ENCODE measurements around the gene RAMACL.
"Not testable (repeated sequence)": the region's sequence is repeated elsewhere in the genome, so short reads cannot be mapped to it uniquely, and the experiment has no call there.

The RAMACL gene

DNA sequence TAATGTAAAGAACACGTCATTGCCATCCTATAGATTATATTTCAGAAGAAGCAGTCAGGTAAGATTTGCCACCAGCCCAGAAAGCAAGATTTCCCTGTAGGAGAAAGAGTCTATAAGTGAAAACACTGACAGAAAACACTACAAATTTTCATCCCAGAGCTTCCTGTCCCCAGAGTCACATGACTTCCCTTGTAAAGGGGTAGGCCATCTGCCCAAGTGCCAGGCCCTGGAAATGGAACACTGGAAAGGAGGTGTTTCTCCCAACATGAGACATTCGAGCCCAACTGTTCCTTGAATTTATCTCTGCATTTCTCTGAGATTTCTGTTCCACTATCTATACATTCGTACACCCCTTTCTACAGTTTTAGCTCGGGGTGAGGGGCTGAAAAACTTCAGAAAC, 46.9 kb downstream of the RAMACL start:
- TF ChIP-seq, protein P1, sequence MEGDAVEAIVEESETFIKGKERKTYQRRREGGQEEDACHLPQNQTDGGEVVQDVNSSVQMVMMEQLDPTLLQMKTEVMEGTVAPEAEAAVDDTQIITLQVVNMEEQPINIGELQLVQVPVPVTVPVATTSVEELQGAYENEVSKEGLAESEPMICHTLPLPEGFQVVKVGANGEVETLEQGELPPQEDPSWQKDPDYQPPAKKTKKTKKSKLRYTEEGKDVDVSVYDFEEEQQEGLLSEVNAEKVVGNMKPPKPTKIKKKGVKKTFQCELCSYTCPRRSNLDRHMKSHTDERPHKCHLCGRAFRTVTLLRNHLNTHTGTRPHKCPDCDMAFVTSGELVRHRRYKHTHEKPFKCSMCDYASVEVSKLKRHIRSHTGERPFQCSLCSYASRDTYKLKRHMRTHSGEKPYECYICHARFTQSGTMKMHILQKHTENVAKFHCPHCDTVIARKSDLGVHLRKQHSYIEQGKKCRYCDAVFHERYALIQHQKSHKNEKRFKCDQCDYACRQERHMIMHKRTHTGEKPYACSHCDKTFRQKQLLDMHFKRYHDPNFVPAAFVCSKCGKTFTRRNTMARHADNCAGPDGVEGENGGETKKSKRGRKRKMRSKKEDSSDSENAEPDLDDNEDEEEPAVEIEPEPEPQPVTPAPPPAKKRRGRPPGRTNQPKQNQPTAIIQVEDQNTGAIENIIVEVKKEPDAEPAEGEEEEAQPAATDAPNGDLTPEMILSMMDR (conservative IDR thresholded peaks at IDR 0.05), result no peak
- no peak overlapping the region for H3K27ac ChIP-seq

DNA sequence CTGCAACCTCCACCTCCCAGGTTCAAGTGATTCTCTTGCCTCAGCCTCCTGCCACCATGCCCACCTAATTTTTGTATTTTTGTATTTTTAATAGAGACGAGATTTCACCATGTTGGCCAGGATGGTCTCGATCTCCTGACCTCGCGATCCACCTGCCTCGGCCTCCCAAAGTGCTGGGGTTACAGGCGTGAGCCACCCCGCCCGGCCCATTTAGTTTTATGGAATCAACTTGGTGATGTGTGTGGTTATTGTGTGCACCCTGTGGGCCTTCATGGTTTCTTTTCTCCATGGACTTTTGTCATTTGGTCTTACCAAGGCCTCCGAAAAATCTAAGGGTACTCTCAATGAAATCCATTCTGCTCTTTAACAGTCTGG, 47.5 kb downstream of the RAMACL start:
- not testable (repeated sequence) for H3K27ac ChIP-seq

DNA sequence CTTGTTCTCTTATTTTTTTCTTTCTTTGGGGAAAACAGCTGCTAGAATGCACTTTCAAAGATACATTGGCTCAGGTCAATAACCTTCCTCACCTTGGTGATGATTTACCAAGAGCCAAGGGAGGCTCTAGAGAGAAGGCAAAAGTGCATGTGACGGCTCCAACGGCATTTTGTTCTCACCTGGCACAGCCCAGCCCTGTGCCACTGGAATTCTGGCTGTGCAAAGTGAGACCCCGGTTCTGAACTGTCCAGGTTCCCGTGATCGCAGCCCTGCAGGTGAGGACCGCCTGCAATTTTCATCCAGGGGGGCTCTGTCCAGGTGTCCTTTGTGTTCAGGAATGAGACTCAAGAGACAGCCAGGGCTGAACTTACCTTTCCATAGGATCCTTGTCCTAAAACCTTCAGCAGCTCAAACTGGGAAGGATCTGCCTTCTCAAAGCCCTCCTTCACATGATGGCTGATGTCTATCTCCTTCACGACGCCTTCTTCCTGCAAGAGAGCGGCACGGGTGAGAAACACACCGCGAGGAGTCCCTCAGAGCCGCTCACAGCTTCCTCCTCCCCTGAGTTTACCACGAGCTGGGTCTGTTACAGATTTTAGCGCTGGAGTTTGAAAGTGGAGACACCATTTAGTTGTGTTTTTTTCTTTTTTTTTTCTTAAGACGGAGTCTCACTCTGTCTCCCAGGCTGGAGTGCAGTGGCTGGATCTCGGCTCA, 48.0 kb downstream of the RAMACL start:
- H3K27ac ChIP-seq, result no peak overlapping the region
- TF ChIP-seq, protein P1 (conservative IDR thresholded peaks at IDR 0.05), result no peak

DNA sequence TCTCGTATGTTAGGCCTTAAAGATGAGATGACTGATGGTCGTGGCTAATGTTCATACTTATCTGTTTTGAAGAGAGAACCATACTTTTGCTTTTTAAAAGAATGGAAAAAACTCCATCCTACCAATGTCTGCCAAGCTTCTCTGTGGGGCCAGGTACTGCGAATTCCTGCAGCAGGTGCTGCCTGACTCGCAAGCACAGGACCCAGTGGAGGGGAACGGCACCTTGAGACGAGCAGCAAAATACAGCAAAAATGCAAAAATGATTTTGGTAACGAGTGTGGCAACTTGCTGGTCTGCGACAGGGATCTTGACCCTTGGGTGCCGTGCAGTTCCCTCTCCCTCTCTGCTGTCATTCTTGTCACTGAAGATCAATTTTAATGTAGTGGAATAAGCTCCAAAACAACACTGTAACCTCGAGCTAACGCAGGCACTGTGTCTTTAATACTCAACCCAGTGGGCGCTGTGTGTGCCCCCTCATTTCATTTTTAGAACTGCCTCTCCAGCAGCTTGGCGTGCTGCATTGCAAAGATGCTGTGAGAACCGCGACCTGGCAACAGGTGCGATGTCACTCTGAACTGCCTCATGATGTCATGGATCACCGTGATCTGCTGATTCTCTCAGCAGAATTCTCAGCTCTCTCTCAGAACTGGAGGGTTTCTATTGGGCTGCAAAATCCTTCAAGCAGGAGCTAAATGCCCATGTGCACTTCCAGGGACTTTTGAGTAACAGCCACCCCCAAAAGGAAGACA, 51.6 kb downstream of the RAMACL start:
- no peak overlapping the region for H3K27ac ChIP-seq
- TF ChIP-seq, protein P1 (conservative IDR thresholded peaks at IDR 0.05), result no peak

DNA sequence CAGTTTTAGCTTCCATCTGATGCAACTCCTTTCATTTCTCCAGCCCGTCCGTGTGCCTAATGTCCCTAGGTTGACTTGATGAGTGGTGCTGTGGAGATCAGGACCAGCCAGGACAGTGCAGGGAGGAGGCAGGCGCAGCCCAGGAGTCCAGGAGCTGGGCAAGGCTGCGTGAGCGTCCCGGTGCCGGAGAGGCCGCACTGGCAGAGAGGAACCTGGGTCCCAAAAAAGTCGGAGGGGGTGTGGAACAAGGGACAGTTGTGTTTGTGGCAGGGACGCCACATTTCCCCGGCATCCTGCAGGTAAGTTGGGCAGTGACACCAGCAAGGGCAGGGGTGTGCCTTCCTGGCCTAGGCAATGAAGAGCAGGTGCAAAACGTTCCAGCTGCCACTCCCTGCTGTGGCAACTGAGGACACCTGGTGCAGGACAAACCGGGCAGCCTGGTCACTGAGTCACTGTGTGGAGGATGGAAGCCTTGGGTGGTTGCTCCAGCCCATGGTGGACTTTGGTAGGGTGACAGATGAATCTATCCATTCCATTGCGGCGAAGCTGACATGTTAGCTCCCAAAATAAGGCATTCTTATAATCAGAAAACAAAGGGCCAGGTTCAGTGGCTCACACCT, 53.2 kb downstream of the RAMACL start:
- TF ChIP-seq, protein P1 (conservative IDR thresholded peaks at IDR 0.05), result no peak
- no peak overlapping the region for H3K27ac ChIP-seq
